ENCODE data around the gene AGPAT2. TPM values are rescaled to one million over a fixed set of nuclear protein-coding genes. Genes with fewer than 3 reads are reported as not detected.
A peak's percentile ranks its signal among the peaks of the same experiment; 100 is the strongest.

The AGPAT2 gene
- polyA plus RNA-seq, 3 donors: 33.7 to 40.3 (median 34.5) TPM

DNA sequence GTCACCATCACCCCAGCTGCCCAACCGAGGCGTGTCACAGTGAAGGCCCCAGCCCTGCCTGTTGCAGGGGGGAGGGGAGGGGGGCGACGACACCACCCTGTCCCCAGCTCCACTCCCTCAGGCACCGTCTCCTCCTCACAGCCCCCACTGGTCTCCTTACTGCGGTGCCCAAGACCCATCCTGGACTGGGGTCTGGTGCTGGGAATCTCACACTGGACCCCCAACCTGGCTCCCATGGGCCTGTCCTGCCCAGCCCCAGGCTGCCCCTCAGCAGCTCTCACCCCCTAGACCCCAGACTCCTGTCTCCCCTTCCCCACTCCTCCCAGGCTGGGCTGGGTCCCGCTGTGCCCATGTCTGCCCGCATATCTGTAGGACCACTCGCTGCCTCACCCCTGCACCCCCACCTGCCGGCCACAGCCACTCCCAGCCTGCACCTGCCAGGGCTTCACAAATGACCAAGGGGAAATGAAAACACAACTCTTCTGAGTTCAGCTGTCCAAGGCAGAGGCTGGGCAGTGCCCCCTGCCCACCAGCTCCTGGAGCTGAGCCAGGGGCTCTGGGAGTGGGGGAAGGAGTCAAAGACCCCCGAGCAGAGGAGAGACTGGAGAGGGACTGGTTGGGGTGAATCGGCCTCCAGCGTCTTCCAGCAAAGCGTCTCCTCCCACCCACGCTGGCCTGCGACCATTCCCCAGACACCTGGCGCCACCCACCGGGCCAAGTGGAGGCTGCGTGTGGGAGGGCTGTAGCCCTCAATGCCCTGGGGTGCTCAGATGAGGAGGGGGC lies 57.2 kb downstream of the AGPAT2 start:
- DNase-seq (ENCODE audit: low read depth in 3 of 3, low spot score in 2 of 3): no peak

DNA sequence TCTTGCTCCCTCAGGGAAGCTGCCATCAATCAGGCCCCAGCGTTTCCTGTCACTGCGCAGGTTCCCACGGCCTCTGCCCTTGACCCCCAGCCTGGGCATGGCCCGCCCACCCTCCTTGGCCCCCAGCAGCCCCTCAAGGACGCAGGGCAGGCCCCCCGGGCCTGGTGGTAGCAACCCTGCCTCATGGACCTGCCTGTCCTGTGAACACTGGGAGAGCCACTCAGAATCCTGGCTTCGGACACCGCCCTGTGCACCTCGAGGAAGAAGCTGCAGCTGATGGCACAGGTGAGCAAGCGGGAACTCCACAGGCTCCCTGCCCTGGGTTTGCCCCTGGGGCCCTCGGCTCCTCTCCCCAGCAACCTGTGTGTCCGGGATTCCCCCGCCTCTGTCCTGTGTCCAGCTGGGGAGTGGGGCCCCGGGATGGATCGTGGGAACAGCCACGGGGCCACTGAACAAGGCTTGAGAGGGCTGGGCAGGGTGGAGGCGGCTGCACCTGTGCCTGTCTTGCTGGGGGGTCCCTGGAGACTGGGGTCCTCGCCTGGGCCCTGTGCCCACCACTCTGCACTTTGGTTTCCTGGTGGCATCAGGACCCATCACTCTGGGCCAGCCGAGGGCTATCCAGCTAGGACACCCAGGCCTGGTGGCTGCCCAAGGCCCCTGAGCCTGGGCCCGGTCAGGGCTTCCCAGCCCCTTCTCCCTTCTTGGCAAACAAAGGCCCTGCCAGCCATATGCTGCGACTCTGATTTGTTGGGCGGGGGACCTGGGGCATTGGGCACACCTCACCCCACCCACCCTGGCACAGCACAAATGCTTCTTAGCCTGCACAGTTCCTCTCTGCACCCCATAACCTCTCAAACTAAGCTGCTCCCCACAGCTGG lies 58.0 kb downstream of the AGPAT2 start:
- DNase-seq (ENCODE audit: low read depth in 3 of 3, low spot score in 2 of 3): no peak

DNA sequence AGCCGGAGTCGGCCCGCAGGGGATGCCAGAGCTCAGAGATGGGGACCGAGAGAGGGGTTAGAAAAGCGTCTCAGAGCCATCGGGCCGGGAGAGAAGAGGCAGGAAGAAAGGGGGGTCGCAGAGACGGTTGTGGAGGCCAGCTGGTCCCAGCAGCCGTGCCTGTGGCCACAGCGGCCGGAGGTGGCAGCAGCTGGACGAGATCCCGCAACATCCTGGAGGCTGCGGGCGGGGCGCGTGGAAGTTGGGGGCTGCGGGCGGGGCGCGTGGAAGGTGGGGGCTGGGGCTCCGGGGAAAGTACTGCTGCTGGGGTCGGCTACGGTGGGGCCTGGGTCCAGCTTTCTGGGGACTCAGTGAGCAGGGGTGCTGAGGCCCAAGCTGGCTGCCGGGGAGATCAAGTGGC lies 59.0 kb downstream of the AGPAT2 start:
- no peak for DNase-seq (ENCODE audit: low read depth in 3 of 3, low spot score in 2 of 3)

DNA sequence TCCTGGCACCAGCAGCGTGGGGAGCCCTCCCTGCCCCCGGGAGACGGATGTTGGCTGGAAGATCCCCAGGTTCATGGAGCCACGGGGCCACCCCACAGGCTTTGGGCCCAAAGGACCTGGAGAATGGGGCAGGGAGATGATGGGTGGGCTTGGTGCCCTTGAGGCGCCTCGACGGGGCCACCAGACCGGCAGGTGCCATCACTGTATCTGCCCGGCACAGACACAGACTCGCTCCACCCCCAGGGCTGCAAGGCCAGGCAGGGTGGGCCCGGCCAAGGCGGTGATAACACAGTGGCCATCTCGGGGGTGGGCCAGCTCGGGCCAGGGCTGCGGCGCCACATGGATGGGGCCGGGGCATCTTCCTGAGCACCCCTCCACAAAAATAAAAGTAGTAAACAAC lies 59.6 kb downstream of the AGPAT2 start:
- DNase-seq (ENCODE audit: low read depth in 3 of 3, low spot score in 2 of 3): no peak

DNA sequence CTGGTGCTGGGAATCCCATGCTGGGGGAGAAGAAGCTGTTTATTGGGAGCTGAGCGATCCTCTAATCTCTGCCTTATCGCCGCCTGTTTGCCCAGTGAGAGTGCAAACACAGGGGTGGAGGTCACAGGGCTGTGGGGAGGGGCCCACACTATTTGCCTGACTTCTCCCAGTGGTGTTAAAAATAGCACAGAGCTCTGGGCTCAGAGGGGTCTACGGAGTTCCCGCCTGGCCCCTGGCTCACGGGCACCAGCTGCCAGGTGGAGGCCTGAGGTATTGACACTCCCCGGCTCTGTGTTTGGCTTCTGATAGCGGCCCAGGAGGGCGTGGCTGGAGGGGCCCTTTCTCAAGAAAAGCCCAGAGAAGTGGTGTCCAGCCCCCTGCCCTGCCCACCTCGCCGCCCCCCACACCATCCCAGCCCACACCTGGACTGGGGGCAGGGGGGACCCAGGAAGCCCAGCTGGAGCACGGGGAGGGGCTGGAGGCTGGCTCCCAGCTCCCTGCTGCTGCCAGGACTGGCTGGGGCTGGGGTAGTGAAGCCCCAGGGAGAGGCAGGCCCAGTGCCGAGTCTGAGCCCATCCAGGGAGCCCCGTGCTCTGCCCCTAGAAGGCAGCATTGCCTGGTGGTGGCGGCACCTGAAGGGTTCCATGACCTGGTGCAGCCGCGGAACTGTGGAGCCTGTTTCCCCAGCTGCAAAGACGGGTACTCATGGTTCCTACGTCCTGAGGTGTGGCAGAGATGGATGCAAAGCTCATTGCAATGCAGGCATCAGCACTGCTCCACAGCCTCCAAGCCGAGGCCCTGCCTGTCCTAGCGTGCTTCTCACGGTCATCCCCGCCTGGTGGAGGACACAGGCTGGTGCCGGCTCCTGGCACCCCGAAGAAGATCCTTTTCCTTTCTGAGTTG lies 60.3 kb downstream of the AGPAT2 start:
- no peak for DNase-seq (ENCODE audit: low read depth in 3 of 3, low spot score in 2 of 3)

DNA sequence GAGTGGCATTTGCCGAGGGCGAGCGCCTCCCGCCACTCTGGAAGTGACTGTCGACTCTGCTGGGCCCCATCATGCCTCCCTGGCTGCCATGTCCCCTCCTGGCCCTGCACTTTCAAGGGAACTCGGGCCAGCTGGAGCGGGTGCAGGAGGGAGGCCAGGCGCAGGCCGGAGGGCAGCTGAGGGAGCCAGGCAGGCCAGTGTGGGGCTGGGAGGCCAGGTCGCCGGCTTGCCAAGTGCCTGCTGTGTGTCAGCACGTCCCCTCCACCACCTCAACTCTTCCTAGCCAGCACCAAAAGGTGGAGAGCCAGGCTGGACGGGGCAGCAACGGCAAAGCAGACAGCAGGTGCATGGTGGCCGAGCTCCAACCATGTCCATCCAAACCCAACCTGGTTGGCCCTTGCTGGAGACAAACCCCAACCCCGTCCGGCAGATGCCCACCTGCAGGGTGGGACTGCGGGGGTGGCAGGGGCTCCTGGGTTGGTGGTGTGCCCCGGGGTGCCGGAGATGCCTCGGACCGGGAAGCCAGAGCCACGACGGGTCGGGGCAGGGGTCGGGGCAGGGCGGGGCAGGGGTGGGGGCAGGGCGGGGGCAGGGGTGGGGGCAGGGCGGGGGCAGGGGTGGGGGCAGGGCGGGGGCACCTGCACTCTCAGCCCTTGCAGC lies 61.1 kb downstream of the AGPAT2 start:
- no peak for DNase-seq (ENCODE audit: low read depth in 3 of 3, low spot score in 2 of 3)

DNA sequence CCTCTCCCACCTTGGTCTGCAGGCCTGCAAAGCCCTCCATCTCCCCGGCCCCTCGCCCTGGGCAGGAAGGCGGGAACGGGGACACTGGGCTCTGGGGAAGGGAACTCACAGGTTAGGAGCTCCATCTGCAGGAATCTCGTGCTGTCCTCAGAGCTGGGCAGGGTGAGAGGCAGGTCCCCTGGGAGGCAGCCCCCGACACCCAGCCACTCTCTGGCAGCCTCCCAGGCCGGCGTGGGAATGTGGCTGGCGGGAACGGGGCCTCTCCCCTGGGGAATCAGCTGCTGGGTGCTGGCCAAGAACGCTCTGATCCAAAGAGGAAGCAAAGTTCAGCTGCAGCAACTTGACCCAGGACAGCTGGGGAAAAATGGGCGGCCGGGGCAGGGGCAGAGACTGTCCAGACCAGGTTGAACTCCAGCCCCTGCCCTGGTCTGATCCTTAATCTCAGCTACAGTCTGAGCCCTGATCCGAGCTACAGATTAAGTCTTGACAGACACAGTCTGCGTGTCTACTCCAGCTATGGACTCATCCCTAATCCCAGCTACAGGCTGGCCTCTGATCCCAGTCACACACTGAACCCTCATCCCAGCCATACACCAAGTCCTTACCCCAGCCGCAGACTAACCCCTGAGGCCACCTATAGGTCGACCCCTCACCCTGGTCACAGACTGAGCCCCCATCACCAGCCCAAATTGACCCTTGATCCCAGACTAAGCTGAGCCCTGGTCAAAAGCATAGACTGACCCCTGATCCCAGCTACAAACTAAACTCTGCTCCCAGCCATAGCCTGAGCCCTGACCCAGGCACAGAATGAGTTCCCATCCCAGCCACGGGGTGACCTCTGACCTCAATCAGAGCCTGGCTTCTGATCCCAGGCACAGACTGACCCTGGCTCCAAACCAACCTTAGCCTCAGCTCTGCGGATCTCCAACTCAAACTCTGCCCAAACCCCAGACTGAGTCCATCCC lies 61.9 kb downstream of the AGPAT2 start:
- peak in 1 of 3 donors; percentile 56 for DNase-seq (ENCODE audit: low read depth in 3 of 3, low spot score in 2 of 3)

DNA sequence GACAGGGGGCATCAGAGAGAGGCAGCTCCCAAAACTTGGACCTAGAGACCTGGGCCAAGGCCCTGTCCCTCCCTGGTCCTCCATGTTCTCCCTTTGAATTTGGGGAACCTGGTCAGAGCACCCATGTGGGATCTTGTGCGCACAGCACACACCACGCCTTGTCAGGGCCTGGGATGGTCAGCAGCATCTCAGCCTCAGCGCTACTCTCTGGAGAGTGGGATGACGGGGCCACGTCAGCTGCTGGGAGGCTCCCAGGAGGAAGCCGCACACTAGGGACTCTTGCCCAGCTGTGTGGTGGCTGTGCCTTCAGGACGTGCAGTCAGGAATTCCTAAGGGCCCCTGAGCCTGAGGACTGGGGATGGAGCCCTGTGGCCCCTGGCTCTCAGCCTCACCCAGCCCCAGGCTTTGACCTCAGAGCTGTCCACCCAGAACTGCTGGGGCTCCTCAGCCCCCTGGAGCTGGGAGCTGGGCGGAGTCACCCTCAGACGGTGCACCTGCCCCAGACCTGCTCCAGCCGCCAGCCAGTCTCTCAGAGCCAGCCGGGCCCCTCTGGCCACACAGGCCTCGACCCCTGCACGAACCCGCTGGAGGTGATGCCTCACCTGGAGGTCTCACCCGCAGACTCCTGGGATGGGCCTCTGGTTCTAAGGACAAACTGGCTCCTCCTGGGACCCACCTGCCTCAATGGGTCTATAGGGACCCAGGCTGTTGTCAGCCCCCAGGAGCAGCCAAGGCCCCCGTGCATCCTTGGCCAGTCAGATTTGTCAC lies 62.9 kb downstream of the AGPAT2 start:
- DNase-seq (ENCODE audit: low read depth in 3 of 3, low spot score in 2 of 3): no peak

DNA sequence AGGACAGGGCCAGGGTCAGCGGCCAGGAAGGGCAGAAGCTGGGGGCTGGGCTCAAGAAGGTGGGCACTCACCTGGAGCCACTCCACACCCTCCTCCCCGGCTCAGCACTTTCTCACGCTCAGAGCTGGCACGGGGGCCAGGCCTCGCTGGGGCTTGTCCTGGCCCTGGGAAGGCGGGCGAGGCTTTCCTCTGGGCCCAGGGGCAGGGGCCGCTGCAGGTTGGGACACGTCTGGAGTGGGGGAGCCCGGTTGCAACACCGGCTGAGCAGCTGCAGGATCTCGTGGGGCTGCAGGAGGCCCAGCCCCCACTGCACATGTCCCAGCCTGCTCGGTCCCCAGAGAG lies 63.4 kb downstream of the AGPAT2 start:
- DNase-seq (ENCODE audit: low read depth in 3 of 3, low spot score in 2 of 3): no peak

Other genes with a start within 250 kb of the AGPAT2 start
- 10 to 100 TPM in 2 of 3 donors, 1 to 10 TPM in 1; 9.7 to 11.0 (median 10.7) TPM for gene INPP5E, start 247.6 kb downstream of the AGPAT2 start, polyA plus RNA-seq (ENCODE audit: insufficient read length in 3 of 3)
- gene SEC16A, start 204.4 kb downstream of the AGPAT2 start, polyA plus RNA-seq (ENCODE audit: insufficient read length in 3 of 3): 10 to 100 TPM; 48.7 to 58.0 (median 56.8) TPM
- 10 to 100 TPM; 21.0 to 24.5 (median 22.3) TPM for gene NOTCH1, start 141.4 kb downstream of the AGPAT2 start, polyA plus RNA-seq (ENCODE audit: insufficient read length in 3 of 3)
- gene EGFL7, start 24.5 kb downstream of the AGPAT2 start, polyA plus RNA-seq (ENCODE audit: insufficient read length in 3 of 3): 10 to 100 TPM; 42.9 to 51.6 (median 48.2) TPM
- 10 to 100 TPM; 25.9 to 31.9 (median 27.3) TPM for gene DIPK1B, start 25.1 kb upstream of the AGPAT2 start, polyA plus RNA-seq (ENCODE audit: insufficient read length in 3 of 3)
- gene LCN10, start 55.5 kb upstream of the AGPAT2 start, polyA plus RNA-seq (ENCODE audit: insufficient read length in 3 of 3): 1 to 10 TPM in 2 of 3 donors, under 1 TPM in 1; 0.93 to 2.3 (median 1.2) TPM
- not detected for gene LCN6, start 61.1 kb upstream of the AGPAT2 start, polyA plus RNA-seq (ENCODE audit: insufficient read length in 3 of 3)
- gene LCN8, start 70.8 kb upstream of the AGPAT2 start, polyA plus RNA-seq (ENCODE audit: insufficient read length in 3 of 3): under 1 TPM; 0.11 to 0.17 (median 0.16) TPM
- gene LCN15, start 77.1 kb upstream of the AGPAT2 start, polyA plus RNA-seq (ENCODE audit: insufficient read length in 3 of 3): under 1 TPM in 1 of 3 donors, not detected in 2; 0.04 TPM
- gene TMEM141, start 103.9 kb upstream of the AGPAT2 start, polyA plus RNA-seq (ENCODE audit: insufficient read length in 3 of 3): 10 to 100 TPM; 63.2 to 77.7 (median 67.1) TPM
- 1 to 10 TPM; 2.5 to 3.4 (median 2.9) TPM for gene CCDC183, start 108.9 kb upstream of the AGPAT2 start, polyA plus RNA-seq (ENCODE audit: insufficient read length in 3 of 3)
- gene RABL6, start 120.5 kb upstream of the AGPAT2 start, polyA plus RNA-seq (ENCODE audit: insufficient read length in 3 of 3): 10 to 100 TPM; 58.6 to 61.1 (median 59.7) TPM
- under 1 TPM; 0.54 to 0.80 (median 0.64) TPM for gene AJM1, start 155.0 kb upstream of the AGPAT2 start, polyA plus RNA-seq (ENCODE audit: insufficient read length in 3 of 3)
- 10 to 100 TPM; 59.9 to 76.5 (median 65.2) TPM for gene PHPT1, start 162.0 kb upstream of the AGPAT2 start, polyA plus RNA-seq (ENCODE audit: insufficient read length in 3 of 3)
- gene MAMDC4, start 164.9 kb upstream of the AGPAT2 start, polyA plus RNA-seq (ENCODE audit: insufficient read length in 3 of 3): 1 to 10 TPM; 3.1 to 4.6 (median 4.3) TPM
- 100 to 1,000 TPM; 349 to 395 (median 374) TPM for gene EDF1, start 178.9 kb upstream of the AGPAT2 start, polyA plus RNA-seq (ENCODE audit: insufficient read length in 3 of 3)
- gene TRAF2, start 199.1 kb upstream of the AGPAT2 start, polyA plus RNA-seq (ENCODE audit: insufficient read length in 3 of 3): 10 to 100 TPM; 10.1 to 14.0 (median 10.1) TPM